IMR-90 (cell line): ENCODE data around the gene SLC12A8. TPM values are rescaled to one million over a fixed set of nuclear protein-coding genes. Genes with fewer than 3 reads are reported as not detected.

Source experiments
- ATAC-seq: fragments of 200-7000 bp; cut with Tn5 transposase; 2 replicates; pipeline ENCODE4 v1.9.1; 2020; ENCODE audit warnings: low read depth, mild to moderate bottlenecking, moderate library complexity
- BruUV-seq: library from RNA; stranded (reverse); fragments of 400-500 nt; replicated peaks from 2 replicates; lab custom pipeline; 2021; lab: Mats Ljungman, UMichigan
- CTCF ChIA-PET: fragments of 300-600 bp; formaldehyde crosslinking; extraction: SDS; loops from one replicate; lab custom pipeline; 2021; ENCODE audit warnings: antibody characterized with exemption; lab: Yijun Ruan, JAX
- POLR2A ChIA-PET: fragments of 300-600 bp; sonication (Branson Sonifier 250); formaldehyde crosslinking; loops from one replicate; lab custom pipeline; 2022; ENCODE audit warnings: antibody characterized with exemption; ENCODE audit not compliant: unreplicated experiment; lab: Charles Lee
- DNase-seq: peaks from one replicate; pipeline ENCODE4 v3.0.0; 2013
- H2AFZ ChIP-seq: replicated peaks from 2 replicates; pipeline ENCODE3; 2013; ENCODE audit warnings: low read length, mild to moderate bottlenecking; ENCODE audit not compliant: poor library complexity
- H2AK5ac ChIP-seq: 2 replicates; pipeline ENCODE4 v1.6.1; 2013; ENCODE audit warnings: low read depth, low read length, inconsistent platforms
- H2AK9ac ChIP-seq: replicated peaks from 2 replicates; pipeline ENCODE3; 2013; ENCODE audit warnings: mild to moderate bottlenecking, low read depth, low read length, moderate library complexity; ENCODE audit not compliant: poor library complexity
- H2BK120ac ChIP-seq: 2 replicates; pipeline ENCODE4 v1.6.1; 2013; ENCODE audit warnings: low read depth, low read length, inconsistent platforms
- H2BK15ac ChIP-seq: 3 replicates; pipeline ENCODE4 v1.6.1; 2013; ENCODE audit warnings: low read depth, low read length, inconsistent platforms
- H2BK20ac ChIP-seq: 2 replicates; pipeline ENCODE4 v1.6.1; 2013; ENCODE audit warnings: low read depth, mild to moderate bottlenecking, inconsistent platforms, low read length, moderate library complexity
- H2BK5ac ChIP-seq: 2 replicates; pipeline ENCODE4 v1.6.1; 2013; ENCODE audit warnings: mild to moderate bottlenecking, low read depth, low read length, inconsistent platforms; ENCODE audit not compliant: poor library complexity, severe bottlenecking
- H3K14ac ChIP-seq: replicated peaks from 2 replicates; pipeline ENCODE4 v1.6.1; 2013; ENCODE audit warnings: low read depth, low read length, inconsistent platforms
- H3K18ac ChIP-seq: 2 replicates; pipeline ENCODE4 v1.6.1; 2013; ENCODE audit warnings: low read depth, low read length, control low read depth
- H3K23ac ChIP-seq: 2 replicates; pipeline ENCODE4 v1.6.1; 2013; ENCODE audit warnings: low read depth, low read length, inconsistent platforms
- H3K27ac ChIP-seq: 2 replicates; pipeline ENCODE4 v1.5.1; 2013; ENCODE audit warnings: mild to moderate bottlenecking, control low read depth, low read length; ENCODE audit not compliant: insufficient read depth
- H3K27me3 ChIP-seq: 2 replicates; pipeline ENCODE4 v1.6.1; 2013; ENCODE audit warnings: low read length; ENCODE audit not compliant: control insufficient read depth, insufficient read depth
- H3K36me3 ChIP-seq: 2 replicates; pipeline ENCODE4 v1.6.1; 2013; ENCODE audit warnings: low read length, mixed read lengths; ENCODE audit not compliant: control insufficient read depth, insufficient read depth
- H3K4ac ChIP-seq: 2 replicates; pipeline ENCODE4 v1.6.1; 2013; ENCODE audit warnings: low read depth, low read length, inconsistent platforms
- H3K4me1 ChIP-seq: 2 replicates; pipeline ENCODE4 v1.6.1; 2013; ENCODE audit warnings: low read length, mixed read lengths; ENCODE audit not compliant: control insufficient read depth, insufficient read depth
- H3K4me2 ChIP-seq: 2 replicates; pipeline ENCODE4 v1.6.1; 2013; ENCODE audit warnings: low read depth, mild to moderate bottlenecking, control low read depth, low read length, moderate library complexity
- H3K4me3 ChIP-seq: 2 replicates; pipeline ENCODE4 v1.5.1; 2013; ENCODE audit warnings: low read depth, mild to moderate bottlenecking, control low read depth, low read length, moderate library complexity; ENCODE audit not compliant: insufficient read depth
- H3K56ac ChIP-seq: 2 replicates; pipeline ENCODE4 v1.6.1; 2013; ENCODE audit warnings: low read length, inconsistent platforms; ENCODE audit not compliant: insufficient read depth; ENCODE audit errors: extremely low read depth
- H3K79me1 ChIP-seq, 2 experiments: 2 replicates each; pipeline ENCODE4 v1.6.1; 2013; ENCODE audit warnings: low read length in 2 of 2, inconsistent platforms in 1 of 2, low read depth in 1 of 2
- H3K9ac ChIP-seq: 2 replicates; pipeline ENCODE4 v1.6.1; 2013; ENCODE audit warnings: low read depth, low read length, control low read depth
- H3K9me1 ChIP-seq: 2 replicates; pipeline ENCODE4 v1.6.1; 2013; ENCODE audit warnings: low read length, inconsistent platforms; ENCODE audit not compliant: insufficient read depth
- H3K9me3 ChIP-seq: 2 replicates; pipeline ENCODE4 v1.6.1; 2013; ENCODE audit warnings: low read length; ENCODE audit not compliant: control insufficient read depth, insufficient read depth
- H4K20me1 ChIP-seq: 2 replicates; pipeline ENCODE4 v1.6.1; 2013; ENCODE audit warnings: low read length, inconsistent platforms; ENCODE audit not compliant: insufficient read depth
- H4K5ac ChIP-seq: 2 replicates; pipeline ENCODE4 v1.6.1; 2013; ENCODE audit warnings: mild to moderate bottlenecking, low read depth, low read length, control low read depth
- H4K8ac ChIP-seq, 2 experiments: 2 replicates each; pipeline ENCODE4 v1.6.1; 2013; ENCODE audit warnings: low read depth in 2 of 2, low read length in 2 of 2, control low read depth in 1 of 2, inconsistent platforms in 1 of 2
- H4K91ac ChIP-seq: 2 replicates; pipeline ENCODE4 v1.6.1; 2013; ENCODE audit warnings: low read depth, low read length, inconsistent platforms; ENCODE audit not compliant: insufficient read depth
- BHLHE40 ChIP-seq: fragments of 150-350 bp; IDR thresholded peaks from 2 replicates; pipeline ENCODE4 v1.6.1; 2016; ENCODE audit warnings: mild to moderate bottlenecking, low read depth, low read length
- CEBPB ChIP-seq: IDR thresholded peaks from 2 replicates; pipeline ENCODE4 v1.6.1; 2012; ENCODE audit warnings: low read depth, low read length, improper control_type of control experiment
- CHD1 ChIP-seq: IDR thresholded peaks from 2 replicates; pipeline ENCODE4 v1.6.1; 2012; ENCODE audit warnings: low read depth, low read length, improper control_type of control experiment
- CTCF ChIP-seq: conservative IDR thresholded peaks from 2 replicates; pipeline ENCODE4 v1.5.1; 2012; ENCODE audit warnings: mild to moderate bottlenecking, low read depth, low read length, improper control_type of control experiment
- ELK1 ChIP-seq: fragments of 150-350 bp; IDR thresholded peaks from 2 replicates; pipeline ENCODE4 v1.6.1; 2016; ENCODE audit warnings: low read depth, mild to moderate bottlenecking, low read length, moderate library complexity, borderline replicate concordance
- FOS ChIP-seq: fragments of 150-350 bp; IDR thresholded peaks from 2 replicates; pipeline ENCODE4 v1.6.1; 2016; ENCODE audit warnings: low read depth, low read length
- MAFK ChIP-seq: IDR thresholded peaks from 2 replicates; pipeline ENCODE4 v1.6.1; 2012; ENCODE audit warnings: low read depth, low read length, improper control_type of control experiment
- MAZ ChIP-seq: IDR thresholded peaks from 2 replicates; pipeline ENCODE4 v1.6.1; 2012; ENCODE audit warnings: low read depth, mild to moderate bottlenecking, low read length, improper control_type of control experiment, moderate library complexity, borderline replicate concordance
- MXI1 ChIP-seq: IDR thresholded peaks from 2 replicates; pipeline ENCODE4 v1.6.1; 2012; ENCODE audit warnings: low read depth, mild to moderate bottlenecking, low read length, moderate library complexity, borderline replicate concordance
- NFE2L2 ChIP-seq: fragments of 150-350 bp; IDR thresholded peaks from 2 replicates; pipeline ENCODE4 v1.6.1; 2016; ENCODE audit warnings: low read depth, mild to moderate bottlenecking, low read length
- POLR2A ChIP-seq: IDR thresholded peaks from 2 replicates; pipeline ENCODE4 v1.6.1; 2012; ENCODE audit warnings: mild to moderate bottlenecking, low read depth, low read length
- RAD21 ChIP-seq: IDR thresholded peaks from 2 replicates; pipeline ENCODE4 v1.6.1; 2012; ENCODE audit warnings: low read length, improper control_type of control experiment
- RCOR1 ChIP-seq: IDR thresholded peaks from 2 replicates; pipeline ENCODE4 v1.6.1; 2012; ENCODE audit warnings: mild to moderate bottlenecking, low read length, improper control_type of control experiment; ENCODE audit not compliant: insufficient replicate concordance
- RFX5 ChIP-seq: IDR thresholded peaks from 2 replicates; pipeline ENCODE4 v1.8.0; 2012; ENCODE audit warnings: low read depth, mild to moderate bottlenecking, low read length, moderate library complexity
- SMC3 ChIP-seq: fragments of 150-350 bp; IDR thresholded peaks from 2 replicates; pipeline ENCODE4 v1.6.1; 2016; ENCODE audit warnings: low read depth, mild to moderate bottlenecking, antibody characterized with exemption, low read length, moderate library complexity
- USF2 ChIP-seq: fragments of 150-350 bp; IDR thresholded peaks from 2 replicates; pipeline ENCODE4 v1.6.1; 2017; ENCODE audit warnings: mild to moderate bottlenecking, antibody characterized with exemption, low read length, low read depth
- WGBS, 2 experiments: methylation state at CpG; one replicate each; pipeline versions ENCODE4 v1.1.5 to v1.1.7; 2013; ENCODE audit warnings: missing lambda C conversion rate in 2 of 2; ENCODE audit not compliant: insufficient read length in 1 of 2; ENCODE audit errors: extremely low coverage in 2 of 2; 5-methylcytosine and 5-hydroxymethylcytosine counted together
- dilution Hi-C: fragments of 300-500 bp; cut with HindIII; formaldehyde crosslinking; loops from one replicate; pipeline ENCODE4 v1.14.3; 2018; ENCODE audit warnings: low sequenced_read_pairs; ENCODE audit not compliant: unreplicated experiment
- in situ Hi-C: fragments of 300-500 bp; cut with MboI; formaldehyde crosslinking; loops from 3 replicates; pipeline ENCODE4 v1.14.3; 2019; ENCODE audit warnings: low sequenced_read_pairs, inconsistent platforms, mixed read lengths
- intact Hi-C: fragments of 100-400 bp; cut with micrococcal nuclease; formaldehyde crosslinking; loops from 2 replicates; pipeline ENCODE4 v1.10.0; 2022
- polyA plus RNA-seq, 3 experiments: library from polyadenylated mRNA; depleted of rRNA; stranded (reverse); fragments of >200 nt; gene quantifications; 2 replicates each; pipeline ENCODE4 v1.2.3, GENCODE V29; 2012; ENCODE audit warnings: low replicate concordance in 1 of 3
- total RNA-seq: library from RNA; depleted of rRNA; stranded (reverse); fragments of >200 nt; gene quantifications from 2 replicates; pipeline ENCODE4 v1.2.3, GENCODE V29; 2012

SLC12A8 gene
- total and polyA plus RNA-seq, 2 of the 4 experiments (the other 2 are of a cell fraction) = 2.2 to 4.3 TPM

- dilution Hi-C loops = no loop called here
- H4K91ac ChIP-seq = no peak overlapping the region
- H3K4me2 ChIP-seq = no peak overlapping the region
- no peak overlapping the region for H3K18ac ChIP-seq
- no peaks in the 10 kb centered on the region for H3K9me3 ChIP-seq
- no peak for TF ChIP-seq CTCF
- no peak for TF ChIP-seq CHD1
- TF ChIP-seq MAZ = no peak
- TF ChIP-seq MAFK = no peak
- TF ChIP-seq FOS = no peak
- no peak for TF ChIP-seq BHLHE40
- TF ChIP-seq MXI1 = no peak
- TF ChIP-seq SMC3 = no peak
- TF ChIP-seq CEBPB = no peak
- no peak for TF ChIP-seq RFX5
- TF ChIP-seq NFE2L2 = no peak
- TF ChIP-seq USF2 = no peak
- no peak for TF ChIP-seq ELK1
- no peak for TF ChIP-seq RCOR1
- TF ChIP-seq POLR2A = no peak
- no peak for TF ChIP-seq RAD21
- H3K36me3 ChIP-seq = peaks cover 8% of the 10 kb centered on the region
- H3K14ac ChIP-seq = no peak overlapping the region
- no peak overlapping the region for H2AFZ ChIP-seq
- H4K5ac ChIP-seq = no peak overlapping the region
- H2AK9ac ChIP-seq = no peak overlapping the region
- H3K27ac ChIP-seq = no peak overlapping the region
- no peak for ATAC-seq
- no peak overlapping the region for H2AK5ac ChIP-seq
- ChIA-PET POLR2A (no interaction called here), CTCF (no interaction called here)
- H3K9me1 ChIP-seq = peaks cover 21% of the 10 kb centered on the region
- H3K79me1 ChIP-seq = peaks cover 37 to 76% of the 10 kb centered on the region in 2 experiments
- H2BK5ac ChIP-seq = no peak overlapping the region
- no peak overlapping the region for H3K4me3 ChIP-seq
- no peaks in the 10 kb centered on the region for H3K27me3 ChIP-seq
- no peak overlapping the region for H2BK20ac ChIP-seq
- no peak overlapping the region for H2BK120ac ChIP-seq
- peaks cover 72% of the 10 kb centered on the region for H4K20me1 ChIP-seq
- H4K8ac ChIP-seq = no peak overlapping the region
- no peak overlapping the region for H3K56ac ChIP-seq
- H3K23ac ChIP-seq = no peak overlapping the region
- H3K9ac ChIP-seq = no peak overlapping the region
- in situ Hi-C loops = no loop called here
- no peak for DNase-seq
- H3K4ac ChIP-seq = no peak overlapping the region
- H3K4me1 ChIP-seq = peaks cover 21% of the 10 kb centered on the region
- BruUV-seq = no TSS peak
- intact Hi-C loops = no loop called here
- no peak overlapping the region for H2BK15ac ChIP-seq
- 100% methylated on average over 2 of the region's 5 CpGs; no CpG with 5 or more reads in 1 of the 2 experiments for WGBS, 2 experiments
Observed at GRCh38 chr3:125035217-125035616, 177.3 kb downstream of the SLC12A8 start.
